ENCODE data around the gene SORD.
A peak's percentile ranks its signal among the peaks of the same experiment; 100 is the strongest.
"Not testable (repeated sequence)": the region's sequence is repeated elsewhere in the genome, so short reads cannot be mapped to it uniquely, and the experiment has no call there.

Gene SORD

DNA sequence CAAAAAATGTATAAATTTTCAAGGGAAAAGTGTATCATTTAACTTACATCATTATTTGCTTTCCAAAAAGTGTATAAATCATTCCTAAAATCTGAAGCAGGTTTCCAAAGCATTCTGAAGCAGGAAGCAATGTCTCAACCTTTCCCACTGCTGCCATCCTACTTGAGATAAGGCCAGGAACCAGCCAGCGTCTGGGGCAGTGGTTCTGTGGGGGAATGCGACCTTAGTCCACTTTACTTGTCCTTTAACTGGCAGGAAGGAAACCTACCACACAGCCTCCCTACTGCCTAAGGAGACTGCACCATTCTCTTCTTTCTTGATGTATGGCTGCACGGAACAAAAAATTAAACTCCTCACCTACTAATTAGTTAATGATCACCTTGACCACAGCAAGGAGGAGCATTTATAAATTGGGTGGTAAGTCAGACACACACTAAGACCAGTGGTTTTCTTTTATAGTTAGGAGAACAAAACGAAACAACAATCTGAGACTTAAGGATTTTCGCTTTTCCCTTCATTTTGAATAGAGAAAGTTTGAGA lies 3.7 kb downstream of the SORD start:
- Histone ChIP-seq H4K20me1 (no peaks in the 10 kb centered on the region), H3K4me2 (peak overlapping the region; percentile 41), H3K9me3 (peaks cover 53% of the 10 kb centered on the region), H3K36me3 (peaks cover 56% of the 10 kb centered on the region), H3K27me3 (no peaks in the 10 kb centered on the region), H3K27ac (no peak overlapping the region), H3K9ac (no peak overlapping the region), H3K4me1 (peaks cover 33% of the 10 kb centered on the region), H3K4me3 (no peak overlapping the region)
- no peak for TF ChIP-seq Cebpa-rat (IDR thresholded peaks at IDR 0.05)

DNA sequence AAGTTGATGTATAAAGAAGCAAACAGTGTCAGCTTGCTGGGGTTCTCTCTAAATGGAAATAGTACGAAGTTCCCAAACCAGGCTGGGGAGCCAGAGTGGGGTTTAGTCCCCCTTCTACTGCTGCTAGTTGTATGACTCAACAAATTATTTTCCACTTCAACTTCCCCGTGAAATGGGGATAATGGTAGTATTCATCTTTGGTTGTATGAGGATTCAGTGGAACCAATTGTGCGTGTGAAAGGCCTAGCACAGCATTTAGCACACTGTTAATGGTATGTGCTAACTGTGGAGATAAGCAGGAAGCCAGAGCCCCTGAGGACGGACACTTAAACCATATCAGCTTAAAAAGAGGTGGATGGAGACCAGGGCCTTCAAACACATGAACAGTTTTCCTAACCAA lies 4.2 kb downstream of the SORD start:
- Histone ChIP-seq H3K27me3 (no peaks in the 10 kb centered on the region), H4K20me1 (no peaks in the 10 kb centered on the region), H3K4me3 (no peak overlapping the region), H3K9ac (no peak overlapping the region), H3K4me2 (no peak overlapping the region), H3K27ac (no peak overlapping the region), H3K36me3 (peaks cover 56% of the 10 kb centered on the region), H3K9me3 (peaks cover 53% of the 10 kb centered on the region), H3K4me1 (peaks cover 33% of the 10 kb centered on the region)
- no peak for TF ChIP-seq Cebpa-rat (IDR thresholded peaks at IDR 0.05)

DNA sequence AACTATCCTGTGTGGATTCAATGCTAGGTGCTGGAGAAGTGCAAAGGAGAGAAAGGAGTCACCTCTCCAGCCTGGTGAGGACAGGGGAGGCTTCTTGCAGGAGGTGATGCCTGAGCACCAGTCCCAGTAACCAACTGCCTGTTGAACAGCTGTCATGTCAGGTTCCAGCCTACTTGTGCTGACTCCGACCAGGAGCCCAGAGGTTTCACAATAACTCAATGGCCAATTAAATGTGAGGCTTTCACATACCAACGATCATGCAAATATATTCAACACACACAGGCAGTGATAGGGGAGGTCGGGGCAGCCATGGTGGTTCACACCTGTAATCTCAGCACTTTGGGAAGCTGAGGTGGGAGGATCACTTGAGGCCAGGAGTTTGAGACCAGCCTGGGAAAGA lies 7.7 kb downstream of the SORD start:
- Histone ChIP-seq H3K27me3 (no peaks in the 10 kb centered on the region), H4K20me1 (peaks cover 9% of the 10 kb centered on the region), H3K4me1 (peaks cover 11% of the 10 kb centered on the region), H3K4me3 (no peak overlapping the region), H3K27ac (no peak overlapping the region), H3K36me3 (peaks cover 71% of the 10 kb centered on the region), H3K9me3 (peaks cover 61% of the 10 kb centered on the region), H3K4me2 (no peak overlapping the region), H3K9ac (no peak overlapping the region)
- no peak for TF ChIP-seq Cebpa-rat (IDR thresholded peaks at IDR 0.05)

DNA sequence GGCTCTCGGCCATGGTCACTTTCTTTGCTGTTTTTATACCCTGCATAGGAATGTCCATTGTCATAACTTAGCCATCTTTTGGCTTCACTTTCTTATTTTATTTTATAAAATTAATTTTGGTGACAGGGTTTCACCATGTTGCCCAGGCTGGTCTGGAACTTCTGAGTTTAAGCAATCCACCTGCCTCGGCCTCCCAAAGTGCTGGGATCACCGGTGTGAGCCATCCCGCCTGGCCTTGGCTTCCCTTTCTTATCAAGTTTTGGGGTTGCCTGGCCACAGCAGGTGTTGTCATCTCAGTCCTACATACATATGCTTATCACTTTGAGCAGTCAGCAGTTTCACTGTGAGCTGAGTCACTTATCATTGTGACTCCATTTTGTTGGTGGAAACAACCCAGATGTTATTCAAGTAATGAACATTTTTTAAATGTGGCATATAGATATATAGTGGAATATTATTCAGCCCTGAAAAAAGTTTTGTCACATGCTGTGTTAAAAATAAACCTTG lies 8.6 kb downstream of the SORD start:
- Histone ChIP-seq H4K20me1 (peaks cover 14% of the 10 kb centered on the region), H3K9me3 (peaks cover 58% of the 10 kb centered on the region), H3K36me3 (peaks cover 73% of the 10 kb centered on the region)
- not testable (repeated sequence) for H3K4me1 ChIP-seq, H3K4me3 ChIP-seq, H3K4me2 ChIP-seq, H3K27me3 ChIP-seq, H3K9ac ChIP-seq, H3K27ac ChIP-seq

DNA sequence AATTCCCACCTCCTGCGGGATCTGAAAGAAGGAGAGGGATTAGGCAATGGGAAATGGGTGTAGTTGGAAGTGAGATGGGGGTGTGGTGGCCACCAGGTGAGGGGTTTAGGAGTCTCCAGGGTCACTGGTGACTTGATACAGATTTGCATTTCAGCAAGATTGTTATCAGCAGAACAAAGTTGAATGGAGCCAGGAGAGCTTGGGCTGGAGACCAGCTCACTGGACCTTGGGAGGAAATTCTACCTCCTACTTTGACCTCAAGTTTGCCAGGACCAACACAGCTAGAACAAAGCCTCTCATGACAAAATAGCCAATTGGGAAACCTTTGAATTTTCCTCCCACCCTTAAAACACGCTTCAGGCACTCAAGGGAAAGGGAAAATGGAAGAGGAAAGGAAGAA lies 9.5 kb downstream of the SORD start:
- H3K4me2 ChIP-seq, H3K9ac ChIP-seq, H3K4me3 ChIP-seq, H3K27me3 ChIP-seq, H3K27ac ChIP-seq: not testable (repeated sequence)
- peaks cover 67% of the 10 kb centered on the region for H3K36me3 ChIP-seq
- peaks cover 49% of the 10 kb centered on the region for H3K9me3 ChIP-seq
- peaks cover 18% of the 10 kb centered on the region for H4K20me1 ChIP-seq
- H3K4me1 ChIP-seq: peaks cover 13% of the 10 kb centered on the region; the same call in 1 of the 2 replicates

DNA sequence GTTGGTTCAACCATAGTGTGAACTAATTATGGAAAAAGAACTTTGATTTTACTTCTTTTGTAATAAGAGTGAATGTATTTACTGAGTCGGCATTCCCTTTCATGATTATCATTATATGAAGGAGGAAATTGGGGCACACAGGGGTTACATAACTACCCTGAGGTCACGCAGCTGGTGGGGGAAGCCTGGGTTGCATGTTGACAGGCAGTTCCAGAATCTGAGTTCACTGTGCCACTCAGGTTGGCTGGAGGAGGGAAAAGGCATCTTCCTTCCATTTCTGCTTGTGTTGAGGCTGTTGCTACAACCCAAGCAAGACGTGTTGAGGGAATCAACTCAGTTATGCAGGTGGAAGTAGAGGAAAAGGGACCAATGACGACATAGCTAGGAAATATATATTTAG lies 11.1 kb downstream of the SORD start:
- Histone ChIP-seq H3K36me3 (peaks cover 64% of the 10 kb centered on the region), H3K4me1 (peaks cover 21% of the 10 kb centered on the region), H4K20me1 (peaks cover 18% of the 10 kb centered on the region), H3K9me3 (peaks cover 33% of the 10 kb centered on the region)
- not testable (repeated sequence) for H3K9ac ChIP-seq, H3K27me3 ChIP-seq, H3K4me3 ChIP-seq, H3K4me2 ChIP-seq, H3K27ac ChIP-seq

DNA sequence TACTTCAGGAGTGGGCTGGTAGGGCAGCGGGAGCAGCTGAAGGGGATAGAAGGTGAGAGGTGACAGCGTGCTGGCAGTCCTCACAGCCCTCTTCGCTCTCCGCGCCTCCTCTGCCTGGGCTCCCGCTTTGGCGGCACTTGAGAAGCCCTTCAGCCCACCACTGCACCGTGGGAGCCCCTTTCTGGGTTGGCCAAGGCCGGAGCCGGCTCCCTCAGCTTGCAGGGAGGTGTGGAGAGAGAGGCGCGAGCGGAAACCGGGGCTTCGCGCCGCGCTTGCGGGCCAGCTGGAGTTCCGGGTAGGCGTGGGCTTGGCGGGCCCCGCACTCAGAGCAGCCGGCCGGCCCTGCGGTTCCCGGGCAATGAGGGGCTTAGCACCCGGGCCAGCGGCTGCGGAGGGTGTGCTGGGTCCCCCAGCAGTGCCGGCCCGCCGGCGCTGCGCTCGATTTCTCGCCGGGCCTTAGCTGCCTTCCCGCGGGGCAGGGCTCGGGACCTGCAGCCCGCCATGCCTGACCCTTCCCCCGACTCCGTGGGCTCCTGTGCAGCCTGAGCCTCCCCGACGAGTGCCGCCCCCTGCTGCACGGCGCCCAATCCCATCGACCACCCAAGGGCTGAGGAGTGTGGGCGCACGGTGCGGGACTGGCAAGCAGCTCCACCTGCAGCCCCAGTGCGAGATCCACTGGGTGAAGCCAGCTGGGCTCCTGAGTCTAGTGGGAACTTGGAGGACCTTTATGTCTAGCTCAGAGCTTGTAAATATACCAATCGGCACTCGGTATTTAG lies 11.8 kb downstream of the SORD start:
- H3K27me3 ChIP-seq, H3K4me3 ChIP-seq, H3K27ac ChIP-seq, H3K9ac ChIP-seq, H3K4me2 ChIP-seq: not testable (repeated sequence)
- Histone ChIP-seq H4K20me1 (peaks cover 18% of the 10 kb centered on the region), H3K36me3 (peaks cover 61% of the 10 kb centered on the region), H3K9me3 (peaks cover 26% of the 10 kb centered on the region), H3K4me1 (peaks cover 21% of the 10 kb centered on the region)

DNA sequence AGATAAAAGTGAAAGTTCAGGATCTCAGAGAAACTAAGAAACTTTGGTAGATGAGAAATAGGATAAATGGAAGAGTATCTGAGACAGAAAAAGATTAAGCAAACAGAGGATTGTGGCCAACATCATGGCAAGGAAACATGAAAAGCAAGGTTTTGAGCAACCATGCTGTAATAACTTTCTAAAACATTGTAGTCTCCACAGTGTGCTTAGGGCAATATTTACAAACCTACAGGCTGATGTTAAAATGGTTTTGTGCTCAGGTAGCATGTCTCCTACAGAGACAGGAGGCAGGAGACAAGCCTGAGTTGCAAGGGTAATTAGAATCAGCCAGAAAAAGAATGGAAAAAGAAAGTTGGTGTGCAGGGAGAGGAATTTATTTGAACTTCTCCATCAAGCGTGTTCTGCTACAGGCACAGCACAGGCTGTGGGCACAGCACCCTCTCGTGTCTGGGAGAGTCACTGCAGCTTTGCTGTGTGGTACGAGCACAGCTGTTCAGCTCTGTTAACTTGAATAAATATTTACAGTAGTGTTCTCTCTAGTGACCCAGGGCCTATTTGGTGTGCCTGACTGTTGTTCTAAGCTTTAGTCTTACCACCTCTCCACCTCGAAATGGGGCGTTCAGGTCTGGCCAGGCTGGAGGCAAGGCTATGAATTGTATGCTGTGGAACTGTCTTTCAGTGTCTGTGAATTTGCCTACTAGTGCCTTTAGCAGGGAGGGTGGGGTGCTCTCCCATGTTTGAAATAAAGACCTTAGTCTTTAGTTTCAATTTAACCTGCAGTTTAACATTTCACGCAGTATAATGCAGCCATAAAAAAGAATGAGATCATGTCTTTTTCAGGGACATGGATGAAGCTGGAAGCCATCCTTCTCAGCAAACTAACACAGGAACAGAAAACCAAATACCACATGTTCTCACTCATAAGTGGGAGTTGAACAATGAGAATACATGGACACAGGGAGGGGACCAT lies 14.1 kb downstream of the SORD start:
- not testable (repeated sequence) for H3K27ac ChIP-seq, H3K9me3 ChIP-seq, H3K4me3 ChIP-seq, H3K9ac ChIP-seq, H3K27me3 ChIP-seq, H3K4me2 ChIP-seq
- Histone ChIP-seq H4K20me1 (peaks cover 18% of the 10 kb centered on the region), H3K36me3 (peaks cover 63% of the 10 kb centered on the region), H3K4me1 (peaks cover 21% of the 10 kb centered on the region)

DNA sequence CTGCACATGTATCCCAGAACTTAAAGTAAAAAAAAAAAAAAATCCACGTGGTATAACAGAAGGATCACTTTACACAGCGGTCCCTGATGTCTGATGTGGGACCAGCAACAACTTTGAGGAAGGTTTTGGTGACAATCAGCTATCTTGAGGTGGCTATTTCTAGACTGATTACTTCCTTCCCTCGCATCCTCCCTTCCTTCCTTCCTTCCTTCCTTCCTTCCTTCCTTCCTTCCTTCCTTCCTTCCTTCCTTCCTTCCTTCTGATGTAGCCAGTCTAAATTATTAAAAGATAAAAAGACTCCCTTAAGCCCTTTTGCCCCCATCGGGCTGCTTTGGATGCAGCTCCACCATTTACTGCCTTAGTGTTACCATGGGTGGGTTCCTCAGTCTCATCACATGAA lies 14.9 kb downstream of the SORD start:
- no peak for TF ChIP-seq Cebpa-rat (IDR thresholded peaks at IDR 0.05)
- Histone ChIP-seq H3K9me3 (peaks cover 8% of the 10 kb centered on the region), H4K20me1 (peaks cover 18% of the 10 kb centered on the region), H3K36me3 (peaks cover 67% of the 10 kb centered on the region), H3K4me2 (peak overlapping the region; percentile 53), H3K27me3 (no peaks in the 10 kb centered on the region), H3K4me3 (no peak overlapping the region), H3K27ac (no peak overlapping the region), H3K4me1 (peaks cover 21% of the 10 kb centered on the region), H3K9ac (no peak overlapping the region)

DNA sequence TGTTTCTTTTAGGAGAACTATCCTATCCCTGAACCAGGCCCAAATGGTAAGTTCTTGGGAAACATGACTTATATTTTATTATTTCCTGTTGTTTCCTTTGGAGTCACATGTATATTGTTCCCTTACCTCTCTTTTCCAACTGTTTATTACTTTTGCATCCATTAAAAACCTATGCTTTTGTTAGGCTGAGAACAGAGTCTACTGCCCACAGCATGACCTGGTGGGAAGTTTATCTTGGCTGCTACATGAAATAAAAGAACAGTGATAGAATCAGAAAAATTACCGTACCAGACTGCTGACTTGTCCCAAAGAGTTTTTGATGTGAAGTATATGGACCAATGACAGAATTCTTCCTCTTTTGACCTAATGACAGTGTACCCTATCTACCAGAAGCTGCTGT lies 17.4 kb downstream of the SORD start:
- H3K27me3 ChIP-seq, H3K4me3 ChIP-seq, H3K9me3 ChIP-seq, H3K9ac ChIP-seq, H3K4me2 ChIP-seq, H3K27ac ChIP-seq, H4K20me1 ChIP-seq: not testable (repeated sequence)
- Histone ChIP-seq H3K36me3 (peaks cover 68% of the 10 kb centered on the region), H3K4me1 (peaks cover 21% of the 10 kb centered on the region)

DNA sequence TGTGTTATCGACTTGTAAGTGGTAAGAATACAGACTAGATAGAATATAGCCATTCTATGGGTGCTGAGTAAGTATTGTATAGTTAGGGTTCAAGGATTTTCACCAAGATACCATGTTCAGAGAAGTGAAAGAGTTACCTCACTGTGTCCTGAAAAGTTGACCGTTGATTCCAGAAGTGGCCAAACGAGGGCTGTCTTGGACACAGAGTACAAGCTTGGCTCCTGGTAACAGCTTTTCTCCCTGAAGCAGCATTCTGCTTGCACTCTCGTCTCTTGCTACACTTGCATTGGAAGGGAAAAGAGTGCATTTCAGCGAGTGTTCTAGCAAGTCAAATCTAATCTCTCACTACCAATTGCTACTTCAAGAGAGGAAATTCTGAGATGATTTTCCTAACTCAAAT lies 18.5 kb downstream of the SORD start:
- H3K9me3 ChIP-seq, H4K20me1 ChIP-seq, H3K9ac ChIP-seq, H3K27ac ChIP-seq, H3K27me3 ChIP-seq, H3K4me2 ChIP-seq, H3K4me3 ChIP-seq: not testable (repeated sequence)
- H3K4me1 ChIP-seq: peaks cover 17% of the 10 kb centered on the region
- H3K36me3 ChIP-seq: peaks cover 66% of the 10 kb centered on the region

DNA sequence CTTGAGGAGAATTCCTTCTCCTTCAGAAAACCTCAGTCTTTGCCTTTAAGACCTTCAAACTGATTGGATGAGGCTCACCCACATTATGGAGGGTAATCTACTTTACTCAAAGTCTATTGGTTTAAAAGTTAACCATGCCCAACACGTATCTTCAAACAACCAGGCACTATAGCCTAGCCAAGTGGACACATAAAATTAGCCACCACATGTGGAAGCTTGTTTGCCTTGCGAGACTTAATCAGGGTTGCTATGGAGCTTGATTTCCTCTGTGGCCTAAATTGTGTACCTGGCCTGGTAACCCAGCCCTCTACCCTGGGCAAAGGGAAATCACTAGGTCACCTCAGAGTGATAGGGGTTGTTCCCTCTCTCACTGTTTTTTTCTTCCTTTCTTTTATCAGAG lies 19.9 kb downstream of the SORD start:
- not testable (repeated sequence) for H3K9ac ChIP-seq, H3K27ac ChIP-seq, H4K20me1 ChIP-seq, H3K4me3 ChIP-seq, H3K4me1 ChIP-seq, H3K27me3 ChIP-seq, H3K4me2 ChIP-seq
- Histone ChIP-seq H3K36me3 (peaks cover 75% of the 10 kb centered on the region), H3K9me3 (peaks cover 17% of the 10 kb centered on the region)

DNA sequence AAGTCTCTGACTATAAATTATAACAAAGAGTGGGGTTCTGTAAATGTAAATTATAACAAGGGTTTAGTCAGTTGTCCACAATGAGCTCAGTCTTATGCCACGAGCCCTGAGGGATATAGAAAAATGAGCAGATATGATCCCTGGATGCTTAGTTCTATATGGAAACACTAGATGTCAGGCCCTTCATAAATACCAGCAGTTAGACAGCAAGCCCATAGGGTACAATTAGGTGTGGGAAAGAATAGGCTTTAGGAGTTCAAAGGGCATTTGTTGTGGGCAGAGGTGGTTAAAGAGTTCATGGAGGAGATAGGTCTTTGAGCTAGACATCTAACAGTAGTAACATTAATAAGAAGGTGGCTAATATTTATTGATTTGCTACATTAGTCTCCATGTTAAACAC lies 21.3 kb downstream of the SORD start:
- not testable (repeated sequence) for H3K4me3 ChIP-seq, H3K4me1 ChIP-seq, H3K27me3 ChIP-seq, H3K9ac ChIP-seq, H4K20me1 ChIP-seq, H3K4me2 ChIP-seq, H3K27ac ChIP-seq
- peaks cover 31% of the 10 kb centered on the region for H3K9me3 ChIP-seq
- H3K36me3 ChIP-seq: peaks cover 75% of the 10 kb centered on the region

DNA sequence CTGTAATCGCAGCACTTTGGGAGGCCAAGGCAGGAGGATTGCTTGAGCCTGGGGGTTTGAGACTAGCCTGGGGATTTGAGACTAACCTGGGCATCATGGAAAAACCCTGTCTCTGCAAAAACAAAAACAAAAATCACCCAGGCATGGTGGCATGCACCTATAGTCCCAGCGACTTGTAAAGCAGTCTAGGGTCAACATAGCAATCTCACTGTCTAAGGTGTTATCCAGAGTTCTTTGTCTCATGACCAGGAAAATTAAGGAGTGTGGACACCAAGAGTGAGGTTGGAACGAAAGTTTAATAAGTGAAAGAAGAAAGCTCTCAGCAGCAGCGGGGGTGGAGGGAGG lies 25.4 kb downstream of the SORD start:
- H3K4me2 ChIP-seq, H3K27ac ChIP-seq, H4K20me1 ChIP-seq, H3K9ac ChIP-seq, H3K27me3 ChIP-seq, H3K4me1 ChIP-seq: not testable (repeated sequence)
- peak overlapping the region; percentile 25; the same call in 1 of the 2 replicates for H3K4me3 ChIP-seq
- H3K36me3 ChIP-seq: peaks cover 91% of the 10 kb centered on the region
- H3K9me3 ChIP-seq: peaks cover 72% of the 10 kb centered on the region

All from BLaER1 (cell line).